ENCODE data around the gene COLEC12.

COLEC12 gene

DNA sequence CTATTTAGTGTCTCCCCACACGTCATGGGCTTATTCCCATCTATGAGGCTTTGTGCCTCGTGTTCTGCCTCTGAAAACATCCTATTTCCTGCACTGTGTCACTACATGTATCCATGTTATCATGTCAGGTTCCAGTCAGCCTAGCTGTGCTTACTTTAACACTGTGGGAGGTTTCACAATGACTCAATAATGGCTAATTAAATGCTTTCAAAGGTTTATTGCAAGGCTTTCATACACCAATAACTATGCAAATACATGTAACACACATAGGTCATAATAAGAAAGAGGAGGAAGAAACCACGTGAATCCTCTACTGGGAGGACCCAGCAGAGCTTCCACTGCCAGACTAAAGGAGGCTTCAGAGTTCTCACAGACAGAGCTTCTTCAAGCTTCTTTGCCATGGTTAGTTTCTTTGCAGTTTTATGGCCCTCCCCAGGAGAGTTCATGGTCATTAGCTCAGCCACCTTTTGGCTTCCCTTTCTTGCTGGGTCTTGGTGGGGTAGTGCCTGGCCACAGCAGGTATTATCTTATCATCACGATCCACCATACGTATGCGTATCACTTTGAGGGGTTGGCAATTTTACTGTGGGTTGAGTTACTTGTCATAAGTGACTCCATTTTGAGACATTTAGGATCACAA is 5.1 kb upstream of the COLEC12 start:
- no peak for ATAC-seq
- TF ChIP-seq ZNF70 (CRISPR knock-in tag; IDR thresholded peaks at IDR 0.05): no peak
- TF ChIP-seq ZC3H10 (CRISPR knock-in tag; IDR thresholded peaks at IDR 0.05): no peak
- TF ChIP-seq ZNF8 (CRISPR knock-in tag; IDR thresholded peaks at IDR 0.05): no peak
- no peak for TF ChIP-seq ZFP30 (CRISPR knock-in tag; IDR thresholded peaks at IDR 0.05)

DNA sequence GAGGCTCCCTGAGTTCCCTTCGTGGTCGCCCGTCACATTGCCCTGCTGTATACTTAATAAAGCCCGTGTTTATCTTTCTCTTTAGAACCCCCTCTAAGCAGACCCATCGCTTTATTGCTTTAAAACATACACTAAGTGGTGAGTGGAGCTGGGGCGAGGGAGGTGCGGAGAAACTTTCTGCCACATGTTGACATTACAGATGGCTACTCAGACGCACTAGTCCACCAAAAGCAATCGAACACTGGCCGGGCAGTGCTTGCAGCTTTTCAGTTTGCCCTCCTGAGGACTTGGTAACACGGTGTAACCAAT is 859 bp upstream of the COLEC12 start:
- TF ChIP-seq ARNTL (CRISPR knock-in tag; IDR thresholded peaks at IDR 0.05; ENCODE audit: borderline replicate concordance, low read depth): no peak
- TF ChIP-seq RARB (CRISPR knock-in tag; IDR thresholded peaks at IDR 0.05): no peak
- no peak for TF ChIP-seq TCF4 (CRISPR knock-in tag; IDR thresholded peaks at IDR 0.05; ENCODE audit: borderline replicate concordance)
- TF ChIP-seq ZFP30 (CRISPR knock-in tag; IDR thresholded peaks at IDR 0.05): no peak
- TF ChIP-seq ZFP3 (CRISPR knock-in tag; IDR thresholded peaks at IDR 0.05): no peak
- TF ChIP-seq, protein P1, sequence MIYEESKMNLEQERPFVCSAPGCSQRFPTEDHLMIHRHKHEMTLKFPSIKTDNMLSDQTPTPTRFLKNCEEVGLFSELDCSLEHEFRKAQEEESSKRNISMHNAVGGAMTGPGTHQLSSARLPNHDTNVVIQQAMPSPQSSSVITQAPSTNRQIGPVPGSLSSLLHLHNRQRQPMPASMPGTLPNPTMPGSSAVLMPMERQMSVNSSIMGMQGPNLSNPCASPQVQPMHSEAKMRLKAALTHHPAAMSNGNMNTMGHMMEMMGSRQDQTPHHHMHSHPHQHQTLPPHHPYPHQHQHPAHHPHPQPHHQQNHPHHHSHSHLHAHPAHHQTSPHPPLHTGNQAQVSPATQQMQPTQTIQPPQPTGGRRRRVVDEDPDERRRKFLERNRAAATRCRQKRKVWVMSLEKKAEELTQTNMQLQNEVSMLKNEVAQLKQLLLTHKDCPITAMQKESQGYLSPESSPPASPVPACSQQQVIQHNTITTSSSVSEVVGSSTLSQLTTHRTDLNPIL (CRISPR knock-in tag; IDR thresholded peaks at IDR 0.05; ENCODE audit: low read depth): no peak
- ATAC-seq: no peak

DNA sequence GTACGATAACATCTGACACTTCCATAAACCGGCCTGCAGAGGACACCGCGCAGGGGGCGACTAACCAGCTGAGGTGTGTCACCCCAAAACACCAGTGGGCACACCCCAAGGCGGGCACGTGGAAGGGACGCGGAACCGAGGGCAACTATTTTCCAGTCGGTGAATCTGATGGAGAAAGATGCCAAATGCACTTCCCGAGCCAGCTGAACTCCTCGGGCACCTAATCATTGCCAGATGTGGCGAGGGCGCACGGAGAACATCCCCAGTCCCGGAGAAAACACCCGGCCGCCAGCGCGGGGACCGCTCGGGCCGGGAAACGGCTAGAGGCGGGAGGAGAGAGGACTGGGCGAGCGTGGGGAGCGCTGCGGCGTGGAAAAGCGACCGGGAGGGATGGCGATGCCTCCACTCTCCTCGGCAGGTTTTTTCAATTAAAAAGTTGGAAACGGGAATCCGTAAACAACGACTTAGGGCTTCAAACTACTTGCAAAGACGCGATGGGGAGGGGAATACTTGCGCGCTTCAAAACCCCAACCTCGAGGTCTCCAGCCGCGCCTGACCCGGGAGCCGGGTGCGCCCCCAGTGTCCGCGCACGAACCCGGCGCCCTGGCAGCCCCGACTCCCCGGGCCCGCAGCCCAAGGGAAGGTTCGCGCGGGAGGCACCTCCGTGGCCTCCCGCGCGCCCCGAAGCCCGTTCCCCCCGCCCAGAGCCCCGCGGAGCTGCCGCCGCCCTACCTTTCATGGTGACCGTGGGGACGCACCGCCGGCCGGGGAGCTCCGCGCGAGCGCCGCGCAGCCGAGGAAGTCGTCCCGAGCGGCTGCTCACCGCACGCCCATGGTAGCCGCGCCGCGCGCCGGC is 497 bp downstream of the COLEC12 start:
- ATAC-seq: peak; percentile 69
- TF ChIP-seq SNAI2 (CRISPR knock-in tag; IDR thresholded peaks at IDR 0.05): no peak
- no peak for TF ChIP-seq TOX (CRISPR knock-in tag; IDR thresholded peaks at IDR 0.05; ENCODE audit: borderline replicate concordance)
- TF ChIP-seq, protein P2, sequence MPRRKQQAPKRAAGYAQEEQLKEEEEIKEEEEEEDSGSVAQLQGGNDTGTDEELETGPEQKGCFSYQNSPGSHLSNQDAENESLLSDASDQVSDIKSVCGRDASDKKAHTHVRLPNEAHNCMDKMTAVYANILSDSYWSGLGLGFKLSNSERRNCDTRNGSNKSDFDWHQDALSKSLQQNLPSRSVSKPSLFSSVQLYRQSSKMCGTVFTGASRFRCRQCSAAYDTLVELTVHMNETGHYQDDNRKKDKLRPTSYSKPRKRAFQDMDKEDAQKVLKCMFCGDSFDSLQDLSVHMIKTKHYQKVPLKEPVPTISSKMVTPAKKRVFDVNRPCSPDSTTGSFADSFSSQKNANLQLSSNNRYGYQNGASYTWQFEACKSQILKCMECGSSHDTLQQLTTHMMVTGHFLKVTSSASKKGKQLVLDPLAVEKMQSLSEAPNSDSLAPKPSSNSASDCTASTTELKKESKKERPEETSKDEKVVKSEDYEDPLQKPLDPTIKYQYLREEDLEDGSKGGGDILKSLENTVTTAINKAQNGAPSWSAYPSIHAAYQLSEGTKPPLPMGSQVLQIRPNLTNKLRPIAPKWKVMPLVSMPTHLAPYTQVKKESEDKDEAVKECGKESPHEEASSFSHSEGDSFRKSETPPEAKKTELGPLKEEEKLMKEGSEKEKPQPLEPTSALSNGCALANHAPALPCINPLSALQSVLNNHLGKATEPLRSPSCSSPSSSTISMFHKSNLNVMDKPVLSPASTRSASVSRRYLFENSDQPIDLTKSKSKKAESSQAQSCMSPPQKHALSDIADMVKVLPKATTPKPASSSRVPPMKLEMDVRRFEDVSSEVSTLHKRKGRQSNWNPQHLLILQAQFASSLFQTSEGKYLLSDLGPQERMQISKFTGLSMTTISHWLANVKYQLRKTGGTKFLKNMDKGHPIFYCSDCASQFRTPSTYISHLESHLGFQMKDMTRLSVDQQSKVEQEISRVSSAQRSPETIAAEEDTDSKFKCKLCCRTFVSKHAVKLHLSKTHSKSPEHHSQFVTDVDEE (CRISPR knock-in tag; IDR thresholded peaks at IDR 0.05): 0 out of 2 replicates have a peak, but pooled peaks have one; percentile 32
- no peak for TF ChIP-seq BACH2 (CRISPR knock-in tag; IDR thresholded peaks at IDR 0.05; ENCODE audit: borderline replicate concordance)
- TF ChIP-seq, protein P1 (CRISPR knock-in tag; IDR thresholded peaks at IDR 0.05; ENCODE audit: low read depth): no peak
- no peak for TF ChIP-seq ZFP30 (CRISPR knock-in tag; IDR thresholded peaks at IDR 0.05)
- TF ChIP-seq ZNF8 (CRISPR knock-in tag; IDR thresholded peaks at IDR 0.05): no peak
- TF ChIP-seq RARB (CRISPR knock-in tag; IDR thresholded peaks at IDR 0.05): no peak
- peak; percentile 85 for TF ChIP-seq TCF4 (CRISPR knock-in tag; IDR thresholded peaks at IDR 0.05; ENCODE audit: borderline replicate concordance)

DNA sequence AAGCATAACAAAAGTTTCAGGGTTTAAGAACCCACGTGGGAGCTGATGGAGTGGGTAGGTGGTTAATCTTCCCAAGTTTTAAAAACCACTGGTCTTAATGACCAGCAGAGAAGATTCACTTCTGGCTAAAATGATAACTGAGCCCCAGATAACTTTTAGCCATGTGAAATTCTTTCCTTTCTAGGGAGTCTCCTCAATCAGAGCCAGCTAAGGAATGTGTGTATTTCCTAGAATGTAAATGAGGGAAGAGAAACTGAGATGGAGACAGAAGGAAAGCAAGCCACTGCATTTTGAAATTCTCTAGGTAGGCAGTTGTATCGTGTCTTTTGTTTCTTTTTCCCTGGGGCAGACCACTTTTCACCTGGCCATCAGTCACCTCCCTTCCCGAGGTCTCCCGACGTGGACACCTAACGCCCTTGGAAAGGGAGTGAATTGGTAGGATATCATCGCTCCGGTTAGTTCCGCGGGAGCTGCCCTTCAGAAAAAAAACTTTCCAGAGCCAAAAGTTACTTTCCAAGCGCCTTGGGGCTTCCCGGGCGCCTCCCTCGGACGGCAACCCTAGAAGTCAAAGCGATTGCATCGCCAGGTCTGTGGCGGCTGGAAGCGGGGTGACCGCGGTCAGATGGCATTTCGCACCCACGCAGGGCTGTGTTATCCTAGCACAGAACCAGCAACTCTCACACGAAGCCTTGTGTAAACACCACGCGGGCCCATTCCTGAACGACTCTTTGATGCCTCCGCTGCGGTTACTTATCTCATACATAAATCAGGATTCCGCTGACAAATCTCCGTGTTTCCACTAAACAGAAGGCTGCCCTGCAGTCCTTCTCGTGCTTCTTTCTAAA is 1.3 kb downstream of the COLEC12 start:
- ATAC-seq: peak; percentile 68
- TF ChIP-seq, protein P3, sequence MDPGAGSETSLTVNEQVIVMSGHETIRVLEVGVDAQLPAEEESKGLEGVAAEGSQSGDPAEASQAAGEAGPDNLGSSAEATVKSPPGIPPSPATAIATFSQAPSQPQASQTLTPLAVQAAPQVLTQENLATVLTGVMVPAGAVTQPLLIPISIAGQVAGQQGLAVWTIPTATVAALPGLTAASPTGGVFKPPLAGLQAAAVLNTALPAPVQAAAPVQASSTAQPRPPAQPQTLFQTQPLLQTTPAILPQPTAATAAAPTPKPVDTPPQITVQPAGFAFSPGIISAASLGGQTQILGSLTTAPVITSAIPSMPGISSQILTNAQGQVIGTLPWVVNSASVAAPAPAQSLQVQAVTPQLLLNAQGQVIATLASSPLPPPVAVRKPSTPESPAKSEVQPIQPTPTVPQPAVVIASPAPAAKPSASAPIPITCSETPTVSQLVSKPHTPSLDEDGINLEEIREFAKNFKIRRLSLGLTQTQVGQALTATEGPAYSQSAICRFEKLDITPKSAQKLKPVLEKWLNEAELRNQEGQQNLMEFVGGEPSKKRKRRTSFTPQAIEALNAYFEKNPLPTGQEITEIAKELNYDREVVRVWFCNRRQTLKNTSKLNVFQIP (CRISPR knock-in tag; IDR thresholded peaks at IDR 0.05; ENCODE audit: borderline replicate concordance, low read depth): no peak
- TF ChIP-seq TCF4 (CRISPR knock-in tag; IDR thresholded peaks at IDR 0.05; ENCODE audit: borderline replicate concordance) (no peak), ZNF8 (CRISPR knock-in tag; IDR thresholded peaks at IDR 0.05) (no peak), BACH2 (CRISPR knock-in tag; IDR thresholded peaks at IDR 0.05; ENCODE audit: borderline replicate concordance) (no peak), ZNF70 (CRISPR knock-in tag; IDR thresholded peaks at IDR 0.05) (no peak), CSDC2 (CRISPR knock-in tag; IDR thresholded peaks at IDR 0.05) (no peak), ZNF565 (CRISPR knock-in tag; conservative IDR thresholded peaks at IDR 0.05; ENCODE audit: low read depth) (no peak), GLIS3 (CRISPR knock-in tag; IDR thresholded peaks at IDR 0.05) (no peak), SNAI2 (CRISPR knock-in tag; IDR thresholded peaks at IDR 0.05) (no peak), ARNTL (CRISPR knock-in tag; IDR thresholded peaks at IDR 0.05; ENCODE audit: borderline replicate concordance, low read depth) (no peak)
- TF ChIP-seq, protein P4, sequence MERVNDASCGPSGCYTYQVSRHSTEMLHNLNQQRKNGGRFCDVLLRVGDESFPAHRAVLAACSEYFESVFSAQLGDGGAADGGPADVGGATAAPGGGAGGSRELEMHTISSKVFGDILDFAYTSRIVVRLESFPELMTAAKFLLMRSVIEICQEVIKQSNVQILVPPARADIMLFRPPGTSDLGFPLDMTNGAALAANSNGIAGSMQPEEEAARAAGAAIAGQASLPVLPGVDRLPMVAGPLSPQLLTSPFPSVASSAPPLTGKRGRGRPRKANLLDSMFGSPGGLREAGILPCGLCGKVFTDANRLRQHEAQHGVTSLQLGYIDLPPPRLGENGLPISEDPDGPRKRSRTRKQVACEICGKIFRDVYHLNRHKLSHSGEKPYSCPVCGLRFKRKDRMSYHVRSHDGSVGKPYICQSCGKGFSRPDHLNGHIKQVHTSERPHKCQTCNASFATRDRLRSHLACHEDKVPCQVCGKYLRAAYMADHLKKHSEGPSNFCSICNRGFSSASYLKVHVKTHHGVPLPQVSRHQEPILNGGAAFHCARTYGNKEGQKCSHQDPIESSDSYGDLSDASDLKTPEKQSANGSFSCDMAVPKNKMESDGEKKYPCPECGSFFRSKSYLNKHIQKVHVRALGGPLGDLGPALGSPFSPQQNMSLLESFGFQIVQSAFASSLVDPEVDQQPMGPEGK (CRISPR knock-in tag; IDR thresholded peaks at IDR 0.05; ENCODE audit: borderline replicate concordance): no peak
- TF ChIP-seq, protein P5, sequence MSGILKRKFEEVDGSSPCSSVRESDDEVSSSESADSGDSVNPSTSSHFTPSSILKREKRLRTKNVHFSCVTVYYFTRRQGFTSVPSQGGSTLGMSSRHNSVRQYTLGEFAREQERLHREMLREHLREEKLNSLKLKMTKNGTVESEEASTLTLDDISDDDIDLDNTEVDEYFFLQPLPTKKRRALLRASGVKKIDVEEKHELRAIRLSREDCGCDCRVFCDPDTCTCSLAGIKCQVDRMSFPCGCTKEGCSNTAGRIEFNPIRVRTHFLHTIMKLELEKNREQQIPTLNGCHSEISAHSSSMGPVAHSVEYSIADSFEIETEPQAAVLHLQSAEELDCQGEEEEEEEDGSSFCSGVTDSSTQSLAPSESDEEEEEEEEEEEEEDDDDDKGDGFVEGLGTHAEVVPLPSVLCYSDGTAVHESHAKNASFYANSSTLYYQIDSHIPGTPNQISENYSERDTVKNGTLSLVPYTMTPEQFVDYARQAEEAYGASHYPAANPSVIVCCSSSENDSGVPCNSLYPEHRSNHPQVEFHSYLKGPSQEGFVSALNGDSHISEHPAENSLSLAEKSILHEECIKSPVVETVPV (CRISPR knock-in tag; IDR thresholded peaks at IDR 0.05): no peak

Data from SK-N-SH treated with all-trans-retinoic acid at 6 μM for 48 hours (cell line).